GM12875 (cell line): ENCODE measurements around the gene HLF.

ENCODE experiments used
- H3K4me3 ChIP-seq: one replicate; pipeline ENCODE4 v1.5.1; 2011; ENCODE audit warnings: low read depth, low read length, control low read depth
- CTCF ChIP-seq: IDR thresholded peaks from 2 replicates; pipeline ENCODE4 v1.5.1; 2011; ENCODE audit warnings: low read depth, mild to moderate bottlenecking, control low read depth, inconsistent platforms, low read length, moderate library complexity, borderline replicate concordance; ENCODE audit not compliant: insufficient read depth

HLF gene

GRCh38 chr17:55303701-55304145 lies 39.0 kb downstream of the HLF start:
- TF ChIP-seq CTCF = no peak
- H3K4me3 ChIP-seq = no peak overlapping the region

GRCh38 chr17:55304171-55304859 lies 39.6 kb downstream of the HLF start:
- H3K4me3 ChIP-seq = no peak overlapping the region

GRCh38 chr17:55305321-55306087 lies 40.7 kb downstream of the HLF start:
- no peak for TF ChIP-seq CTCF
- H3K4me3 ChIP-seq = no peak overlapping the region

More at GRCh38 chr17:55304171-55304859, 39.6 kb downstream of the HLF start:
- TF ChIP-seq CTCF = no peak

GRCh38 chr17:55307879-55308278 lies 43.1 kb downstream of the HLF start:
- H3K4me3 ChIP-seq = no peak overlapping the region
- TF ChIP-seq CTCF = no peak

- TF ChIP-seq CTCF = no peak
Measured at GRCh38 chr17:55308613-55309391, 44.0 kb downstream of the HLF start.

GRCh38 chr17:55311767-55312375 lies 47.1 kb downstream of the HLF start:
- TF ChIP-seq CTCF = no peak

More at GRCh38 chr17:55308613-55309391, 44.0 kb downstream of the HLF start:
- no peak overlapping the region for H3K4me3 ChIP-seq

More at GRCh38 chr17:55311767-55312375, 47.1 kb downstream of the HLF start:
- H3K4me3 ChIP-seq = no peak overlapping the region
